Fibroblast of gingiva (primary cell): ENCODE data around the gene DENND1C.

Experiments
- DNase-seq: peaks from one replicate; pipeline ENCODE4 v3.0.0-alpha.2; 2011; ENCODE audit warnings: low read depth

Gene DENND1C

DNA sequence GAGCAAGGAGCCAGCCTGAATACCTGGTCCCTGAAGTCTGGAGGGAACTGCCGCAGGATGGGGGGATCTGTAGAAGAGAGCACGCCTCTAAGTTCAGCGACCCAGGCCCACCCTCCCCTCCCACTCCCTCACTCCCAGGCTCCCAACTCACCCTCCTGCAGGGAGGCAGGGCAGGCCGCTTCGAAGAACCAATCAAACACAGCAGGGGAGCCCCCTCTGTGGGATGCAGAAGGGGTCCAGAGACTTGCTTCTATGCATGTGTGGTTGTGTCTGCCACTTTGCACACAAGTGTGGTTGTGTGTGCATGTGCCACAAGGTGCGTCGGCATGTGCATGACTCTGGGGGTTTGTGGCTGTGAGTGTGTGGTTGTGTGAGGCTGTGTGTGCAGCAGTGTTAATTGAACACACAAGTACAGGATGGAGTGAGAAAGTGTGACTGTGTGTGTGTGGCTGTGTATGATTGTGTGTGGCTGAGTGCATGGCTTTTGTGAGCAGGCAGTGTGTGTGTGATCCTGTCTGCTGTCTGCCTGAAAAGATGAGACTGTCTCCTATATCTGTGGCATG is 1.7 kb downstream of the DENND1C start:
- DNase-seq, result no peak

DNA sequence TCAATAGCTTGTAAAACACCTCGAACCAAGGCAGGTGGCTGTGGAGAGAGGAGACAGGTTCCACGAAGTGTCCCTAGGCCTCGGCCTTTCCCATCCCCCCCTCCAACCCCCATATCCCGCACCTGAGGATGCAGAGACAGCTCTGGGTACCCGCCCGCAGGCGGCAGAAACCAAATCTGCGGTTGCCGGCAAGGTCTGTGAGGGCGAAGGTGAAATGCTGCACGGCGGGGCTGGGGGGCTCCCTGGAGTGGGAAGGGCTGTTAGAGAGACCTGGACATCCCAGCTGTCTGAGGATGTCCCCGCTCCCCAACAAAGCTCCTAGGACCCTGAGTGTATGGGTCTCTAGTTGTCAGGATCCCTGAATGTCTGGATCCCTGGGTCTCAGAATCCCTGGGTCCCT is 2.8 kb downstream of the DENND1C start:
- no peak for DNase-seq

DNA sequence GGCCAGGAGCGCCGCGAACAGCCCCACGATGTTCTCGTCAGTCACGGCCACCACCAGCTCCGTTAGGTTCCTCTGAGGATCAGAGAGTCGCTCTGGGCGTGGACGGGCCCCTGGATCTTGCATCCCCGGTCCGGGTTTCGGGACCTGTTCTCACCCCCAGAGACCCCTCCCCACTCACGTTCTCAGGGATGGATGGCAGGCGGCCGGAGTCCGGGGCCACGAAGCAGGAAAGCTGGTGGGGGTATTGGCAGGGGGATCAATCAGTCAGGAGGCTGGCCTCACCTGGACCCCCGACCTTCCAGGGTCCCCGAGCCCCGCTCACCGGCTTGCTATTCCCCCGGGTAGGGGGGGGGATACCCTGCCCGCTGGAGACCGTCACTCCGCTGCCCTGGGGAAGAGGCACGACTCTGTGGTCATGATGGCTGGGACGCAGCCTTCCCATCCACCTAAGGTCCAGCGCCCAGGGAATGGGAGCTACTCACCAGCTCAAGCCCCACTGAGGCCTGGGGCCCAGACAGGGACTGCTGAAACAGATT is 4.6 kb downstream of the DENND1C start:
- no peak for DNase-seq

DNA sequence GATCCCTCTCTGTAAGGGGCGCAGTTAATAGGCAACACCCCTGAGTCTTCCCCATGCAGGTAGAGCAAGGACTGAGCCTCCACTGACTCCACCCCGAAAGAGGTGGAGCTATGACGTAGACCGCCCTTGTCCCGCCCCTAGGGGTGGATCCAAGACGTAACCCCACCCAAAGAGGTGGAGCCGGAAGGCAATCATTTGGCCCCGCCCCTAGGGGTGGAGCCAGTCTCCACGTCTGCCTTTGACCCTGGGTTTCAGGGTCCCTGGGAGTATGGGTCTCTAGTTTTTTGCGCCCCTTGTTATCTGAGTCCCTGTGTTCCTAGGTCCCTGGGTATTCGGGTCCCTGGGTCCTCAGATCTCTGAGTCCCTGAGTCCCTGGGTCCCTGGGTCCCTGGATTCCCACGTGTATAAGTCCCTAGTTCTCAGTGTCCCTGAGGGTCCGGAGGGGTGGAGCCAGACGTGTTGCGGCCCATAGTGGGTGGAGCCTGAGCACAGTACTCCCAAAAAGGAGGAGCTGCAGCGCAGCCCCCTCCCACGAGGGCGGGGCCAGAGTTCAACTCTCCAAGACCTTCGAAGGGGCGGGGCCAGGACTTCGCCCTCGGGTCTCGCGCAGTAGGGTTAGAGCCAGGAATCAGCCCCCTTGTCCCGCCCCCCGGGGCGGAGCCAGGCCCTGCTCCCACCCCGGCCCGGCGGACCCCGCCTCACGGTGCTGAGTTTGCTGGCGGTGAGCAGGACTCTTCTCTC is 5.3 kb downstream of the DENND1C start:
- no peak for DNase-seq

GRCh38 chr19:6475321-6476108 is 6.1 kb downstream of the DENND1C start:
- no peak for DNase-seq

DNA sequence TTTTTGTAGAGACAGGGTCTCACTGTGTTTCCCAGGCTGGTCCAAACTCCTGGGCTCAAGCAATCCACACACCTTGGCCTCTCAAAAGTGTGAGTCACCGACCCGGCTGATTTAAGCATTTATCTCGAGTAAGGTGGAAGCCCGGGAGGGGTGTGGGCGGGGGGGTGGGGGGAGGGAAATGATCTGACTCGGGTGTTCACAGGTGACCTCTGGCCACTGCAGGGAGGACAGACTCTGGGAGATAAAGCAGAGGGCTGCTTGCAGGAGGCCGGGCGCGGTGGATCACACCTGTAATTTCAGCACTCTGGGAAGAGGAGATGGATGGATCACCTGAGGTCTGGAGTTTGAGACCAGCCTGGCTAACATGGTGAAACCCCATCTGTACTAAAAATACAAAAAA is 7.9 kb downstream of the DENND1C start:
- DNase-seq, result no peak

GRCh38 chr19:6472713-6473112 is 8.9 kb downstream of the DENND1C start:
- DNase-seq, result no peak

GRCh38 chr19:6471076-6471475 is 10.5 kb downstream of the DENND1C start:
- DNase-seq, result no peak

DNA sequence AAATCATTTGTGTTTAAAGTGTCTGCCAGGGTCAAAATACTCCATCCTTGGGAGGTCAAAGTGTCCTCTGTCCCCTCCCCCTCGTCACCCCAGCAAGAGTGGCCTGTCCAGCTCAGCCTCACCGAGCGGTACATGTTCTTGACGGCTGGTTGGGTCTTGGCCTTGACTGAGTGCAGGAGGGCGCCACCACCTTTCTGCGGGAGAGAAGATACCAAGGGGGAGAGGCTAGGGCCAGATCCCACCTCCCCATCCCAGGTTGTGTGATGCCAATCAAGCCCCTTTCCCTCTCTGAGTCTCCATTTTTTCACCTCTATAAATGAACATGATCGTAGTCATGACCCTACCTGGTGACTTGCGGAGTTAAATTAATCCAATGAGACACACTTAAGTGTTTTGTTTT is 11.4 kb downstream of the DENND1C start:
- no peak for DNase-seq

GRCh38 chr19:6467384-6467783 is 14.2 kb downstream of the DENND1C start:
- DNase-seq, result no peak

DNA sequence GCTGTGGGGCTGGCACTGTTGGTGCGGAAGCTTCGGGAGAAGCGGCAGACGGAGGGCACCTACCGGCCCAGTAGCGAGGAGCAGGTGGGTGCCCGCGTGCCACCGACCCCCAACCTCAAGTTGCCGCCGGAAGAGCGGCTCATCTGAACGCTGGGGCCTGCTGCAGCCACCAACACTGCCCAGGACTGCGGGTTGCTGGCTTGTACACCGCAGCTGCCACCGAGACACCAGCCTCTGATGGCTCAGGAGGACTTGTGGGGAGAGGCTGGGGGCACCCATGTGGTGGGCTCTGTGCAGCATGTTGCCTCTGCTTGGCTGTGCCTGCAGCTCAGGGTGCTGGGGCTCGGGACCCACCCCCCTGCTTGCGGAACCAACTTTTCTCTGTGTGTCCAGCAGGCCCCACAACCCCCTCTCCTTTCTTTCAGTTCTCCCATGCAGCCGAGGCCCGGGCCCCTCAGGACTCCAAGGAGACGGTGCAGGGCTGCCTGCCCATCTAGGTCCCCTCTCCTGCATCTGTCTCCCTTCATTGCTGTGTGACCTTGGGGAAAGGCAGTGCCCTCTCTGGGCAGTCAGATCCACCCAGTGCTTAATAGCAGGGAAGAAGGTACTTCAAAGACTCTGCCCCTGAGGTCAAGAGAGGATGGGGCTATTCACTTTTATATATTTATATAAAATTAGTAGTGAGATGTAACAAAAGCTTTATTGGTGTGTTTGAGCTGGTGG is 14.9 kb downstream of the DENND1C start:
- no peak for DNase-seq

DNA sequence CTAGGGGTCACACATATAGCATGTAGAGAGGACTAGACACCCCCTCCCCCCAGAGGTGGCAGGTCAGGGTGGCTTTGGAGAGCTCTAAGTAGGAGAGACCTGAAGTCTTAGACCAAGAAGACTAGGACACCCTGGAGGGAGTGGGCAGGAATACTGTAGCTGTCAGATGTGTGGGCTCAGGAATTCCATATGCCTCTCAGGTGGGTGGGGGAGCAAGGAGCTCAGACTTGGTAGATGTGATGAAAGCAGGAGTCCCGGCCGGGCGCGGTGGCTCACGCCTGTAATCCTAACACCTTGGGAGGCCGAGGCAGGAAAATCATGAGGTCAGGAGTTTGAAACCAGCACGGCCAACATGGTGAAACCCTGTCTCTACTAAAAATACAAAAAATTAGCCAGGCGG is 15.9 kb downstream of the DENND1C start:
- no peak for DNase-seq

GRCh38 chr19:6465006-6465405 is 16.6 kb downstream of the DENND1C start:
- DNase-seq, result no peak

DNA sequence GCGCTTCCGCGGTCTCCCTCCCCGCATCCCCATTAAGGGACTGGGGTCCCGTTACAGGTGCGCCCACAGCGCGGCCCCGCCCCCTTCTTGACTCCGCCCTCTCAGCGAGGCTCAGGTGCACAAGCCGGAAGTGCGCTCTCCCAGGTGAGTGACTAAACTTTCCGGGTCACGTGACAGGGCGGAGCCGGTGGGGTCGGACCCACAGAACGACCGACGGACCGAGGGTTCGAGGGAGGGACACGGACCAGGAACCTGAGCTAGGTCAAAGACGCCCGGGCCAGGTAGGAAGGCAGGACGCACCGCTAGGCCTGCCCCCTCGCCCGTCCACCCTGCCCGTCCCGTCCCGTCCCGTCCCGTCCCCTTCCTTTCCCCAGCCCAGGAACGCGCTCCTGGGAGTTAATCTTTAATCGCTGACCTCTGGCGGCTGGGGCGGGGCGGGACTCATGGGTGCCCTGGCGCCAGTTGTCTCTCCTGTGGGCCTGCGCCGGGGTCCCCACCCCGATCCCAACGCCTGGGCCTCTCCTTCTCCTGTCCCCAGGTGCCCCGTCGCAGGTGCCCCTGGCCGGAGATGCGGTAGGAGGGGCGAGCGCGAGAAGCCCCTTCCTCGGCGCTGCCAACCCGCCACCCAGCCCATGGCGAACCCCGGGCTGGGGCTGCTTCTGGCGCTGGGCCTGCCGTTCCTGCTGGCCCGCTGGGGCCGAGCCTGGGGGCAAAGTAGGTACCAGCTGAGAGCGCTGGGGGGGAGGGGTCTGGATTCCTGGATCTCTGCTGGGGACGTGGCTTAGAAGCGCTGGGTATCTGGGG is 17.3 kb downstream of the DENND1C start, which contains the start of gene CRB3:
TSS of gene CRB3 (plus strand) at position 202 of the 804 bp plus-strand sequence. CDS start at position 633, 431 bp downstream.
- no peak for DNase-seq

DNA sequence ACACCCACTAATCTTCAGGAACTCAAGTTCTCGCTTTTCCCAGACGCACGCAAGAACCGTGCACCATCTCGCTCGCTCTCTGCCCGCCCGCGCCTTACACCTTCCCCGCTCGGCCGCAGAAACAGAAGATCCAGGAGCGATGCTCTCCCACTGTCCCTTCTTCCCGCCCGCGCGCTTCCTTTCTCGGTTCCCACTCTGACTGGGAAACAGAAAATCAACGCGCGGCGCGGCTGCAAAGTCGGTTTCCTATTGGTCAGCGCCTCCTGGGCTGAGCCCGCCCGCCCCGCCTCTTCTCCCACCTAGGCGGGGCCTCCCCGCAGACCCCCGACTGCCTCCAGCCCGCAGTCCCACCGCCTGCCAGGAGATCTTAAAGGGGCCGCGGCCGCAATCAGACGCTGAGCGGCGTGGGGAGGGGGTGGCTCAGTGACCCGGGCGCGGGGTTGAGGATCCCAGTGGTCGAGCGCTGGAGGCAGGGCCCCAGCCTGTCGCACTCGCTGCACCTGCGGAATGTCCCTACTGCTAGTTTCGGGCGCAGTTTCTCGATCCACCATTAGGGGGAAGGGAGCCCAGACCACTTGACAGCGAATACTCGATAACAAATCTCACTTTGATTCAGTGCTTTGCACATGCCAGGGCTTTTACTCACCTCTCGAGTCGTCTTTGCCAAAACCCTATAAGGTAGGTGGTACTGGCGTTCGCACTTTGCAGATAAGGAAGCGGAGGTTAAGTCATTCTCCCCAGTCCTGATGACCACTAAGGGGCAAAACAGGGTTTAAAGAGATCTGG is 21.3 kb downstream of the DENND1C start:
- DNase-seq, result peak; percentile 99

- DNase-seq, result peak; percentile 76
Observed at GRCh38 chr19:6459262-6460098, 22.1 kb downstream of the DENND1C start, which contains the start of gene SLC25A23. TSS of gene SLC25A23 (minus strand) at chr19:6459792. CDS start at chr19:6459628, 164 bp downstream.

DNA sequence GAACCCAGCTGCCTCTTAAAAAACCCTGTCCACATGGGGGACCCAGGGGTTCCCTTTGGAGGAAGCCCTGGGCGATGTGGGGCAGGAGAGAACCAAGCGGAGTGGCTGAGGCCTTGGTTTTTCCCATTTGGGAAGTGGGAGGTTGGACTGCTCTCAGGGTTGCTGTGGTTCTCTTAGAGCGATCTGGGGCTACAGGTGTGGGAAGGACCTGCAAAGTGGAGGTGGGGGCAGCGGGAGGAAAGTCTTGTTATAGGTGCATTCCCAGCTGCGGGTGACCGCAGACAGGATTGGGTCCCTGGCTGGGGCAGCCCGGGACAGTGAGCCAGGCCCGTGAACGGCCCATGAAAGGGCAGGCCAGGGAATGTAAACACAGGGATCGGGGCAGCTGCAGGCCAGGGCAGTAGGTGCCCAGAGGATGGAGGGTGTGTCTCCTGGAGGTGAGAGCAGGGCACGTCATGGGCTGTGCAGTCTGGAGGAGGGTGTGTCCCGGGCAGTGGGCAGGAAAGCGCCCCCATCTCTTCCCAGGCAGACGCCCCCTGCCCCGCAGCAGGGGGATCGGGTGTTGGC is 22.8 kb downstream of the DENND1C start:
- DNase-seq, result no peak

- DNase-seq, result no peak
Observed at GRCh38 chr19:6457958-6458694, 23.5 kb downstream of the DENND1C start.
